ENCODE results near the gene ATP8A1. TPM values are rescaled to one million over a fixed set of nuclear protein-coding genes. Genes with fewer than 3 reads are reported as not detected.
"Not testable (repeated sequence)": the region's sequence is repeated elsewhere in the genome, so short reads cannot be mapped to it uniquely, and the experiment has no call there.

ATP8A1 gene
- total RNA-seq, 1 donor from 2014 or later: 32.3 TPM

DNA sequence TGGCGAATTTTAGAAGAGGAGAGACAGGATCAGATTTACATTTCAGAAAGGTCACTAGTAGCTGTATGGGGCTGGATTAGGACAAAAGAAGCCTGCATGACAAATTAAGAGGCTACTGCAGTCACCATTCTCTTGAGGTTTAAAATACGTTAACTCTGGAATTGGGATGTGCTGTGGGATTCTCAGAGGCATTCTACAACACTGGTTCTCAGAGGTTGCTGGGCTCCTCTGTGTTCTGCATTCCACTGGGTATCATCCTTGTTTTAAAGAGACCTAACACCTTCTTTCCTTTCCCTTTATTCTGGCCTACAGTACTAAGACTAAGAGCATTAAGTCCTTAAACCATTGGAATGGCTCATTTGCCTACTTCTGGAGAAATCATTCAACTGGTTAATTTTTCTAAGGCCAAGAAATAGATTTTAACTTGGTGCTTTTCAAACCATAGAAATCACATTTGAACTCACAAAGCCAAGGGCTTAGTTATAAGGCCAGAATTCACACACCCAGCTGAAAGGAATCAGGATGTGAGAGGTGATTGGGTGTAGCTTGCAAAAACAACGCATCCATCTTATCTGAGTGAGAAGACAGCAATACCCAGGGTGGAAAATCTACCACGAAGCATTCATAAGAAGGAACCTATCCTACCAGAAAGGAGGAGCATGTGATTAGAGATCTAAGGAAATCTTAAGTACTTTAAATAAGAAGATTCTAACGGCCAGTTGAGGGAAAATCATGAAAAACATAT, 143.0 kb downstream of the ATP8A1 start:
- DNase-seq (ENCODE audit: low read depth in 2 of 2): no peak

DNA sequence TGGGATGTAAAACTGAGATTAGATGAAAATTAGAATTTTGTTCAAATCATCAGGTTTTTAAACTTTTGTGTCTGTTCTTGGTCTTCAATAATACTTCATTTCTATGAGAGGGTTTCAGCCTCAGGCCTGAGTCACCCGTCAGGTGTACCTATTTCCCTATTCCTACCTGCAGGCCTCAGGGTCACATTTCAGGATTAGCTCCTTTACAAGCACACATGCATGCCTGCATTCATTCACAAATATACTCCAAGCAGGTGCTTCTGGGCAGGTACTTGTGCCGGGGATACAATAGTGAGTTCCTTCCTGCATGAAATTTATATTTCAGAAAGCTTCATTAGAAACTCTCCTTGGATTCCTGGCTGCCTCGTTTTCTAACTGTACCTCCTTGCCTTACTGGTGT, 144.7 kb downstream of the ATP8A1 start:
- no peak for DNase-seq (ENCODE audit: low read depth in 2 of 2)

DNA sequence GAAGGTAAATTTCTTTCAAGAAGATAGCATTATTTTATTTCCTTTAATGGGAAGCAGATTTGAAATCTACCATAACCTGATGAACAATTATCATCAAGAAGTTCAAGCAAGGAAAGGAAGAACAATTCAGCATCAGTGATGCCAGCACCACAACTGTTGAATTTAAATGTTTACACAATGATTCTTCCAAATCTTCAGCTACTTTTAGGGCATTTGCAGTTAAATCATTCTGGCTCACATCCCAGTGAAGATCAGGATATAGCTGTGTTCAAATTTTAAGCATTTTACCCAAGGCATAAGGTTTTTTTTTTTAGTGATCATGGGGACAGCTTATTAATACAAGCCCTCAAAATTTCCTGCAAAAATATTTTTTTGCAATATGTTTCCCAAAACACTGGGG, 146.7 kb downstream of the ATP8A1 start:
- no peak for DNase-seq (ENCODE audit: low read depth in 2 of 2)

DNA sequence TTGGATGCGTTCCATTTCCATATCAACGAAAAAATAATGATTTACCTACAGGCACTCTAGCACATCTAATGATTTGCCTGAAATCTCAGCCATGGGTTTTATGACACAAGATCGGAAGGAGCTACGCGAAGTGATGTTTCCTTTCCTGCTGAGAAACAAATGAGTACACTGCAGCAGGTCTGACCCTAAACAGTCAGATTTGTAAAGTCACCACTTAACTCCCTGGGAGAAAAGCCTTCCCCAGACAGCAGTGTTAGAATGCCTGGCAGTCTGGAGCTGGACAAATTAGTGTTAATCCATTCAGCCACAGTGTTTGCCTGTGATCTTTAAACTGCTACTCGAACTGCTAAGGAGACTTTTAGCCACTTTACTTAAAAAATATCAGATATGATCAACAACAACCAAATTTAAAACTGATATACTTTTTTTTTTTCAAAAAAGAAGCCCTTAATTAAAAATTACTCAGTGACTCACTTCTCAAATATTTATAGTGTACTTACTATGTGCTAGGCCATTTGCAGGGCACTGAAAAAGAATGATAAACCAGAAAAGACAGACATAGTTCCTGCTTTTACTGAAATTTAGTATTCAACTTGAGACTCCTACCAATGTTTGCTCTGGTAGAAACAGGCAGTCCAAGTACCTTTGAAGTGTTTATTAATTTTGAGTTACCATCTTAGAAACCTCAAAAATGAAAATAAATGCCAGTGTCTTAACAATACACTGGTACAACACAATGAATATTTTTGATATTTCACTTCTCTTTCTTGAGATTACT, 155.1 kb downstream of the ATP8A1 start:
- DNase-seq (ENCODE audit: low read depth in 2 of 2): no peak

DNA sequence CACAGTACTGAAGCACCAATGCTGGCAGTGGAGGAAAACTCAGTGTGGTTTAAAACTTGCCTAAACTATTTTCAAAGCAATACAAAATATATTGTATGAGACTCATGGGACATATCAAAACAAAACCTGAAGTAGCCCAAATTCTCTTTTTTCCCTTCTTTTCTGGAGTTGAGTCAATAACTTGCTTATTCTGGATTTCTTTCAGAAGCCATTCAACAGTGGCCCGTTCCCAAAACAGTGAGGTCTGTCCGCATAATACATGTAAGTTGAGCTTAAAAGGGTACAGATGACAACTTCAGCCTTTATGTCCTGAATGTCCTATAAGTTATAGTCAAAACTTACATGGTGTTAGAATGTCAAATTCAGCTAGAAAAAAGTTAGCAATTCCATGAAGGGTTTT, 158.9 kb downstream of the ATP8A1 start:
- DNase-seq (ENCODE audit: low read depth in 2 of 2): no peak

DNA sequence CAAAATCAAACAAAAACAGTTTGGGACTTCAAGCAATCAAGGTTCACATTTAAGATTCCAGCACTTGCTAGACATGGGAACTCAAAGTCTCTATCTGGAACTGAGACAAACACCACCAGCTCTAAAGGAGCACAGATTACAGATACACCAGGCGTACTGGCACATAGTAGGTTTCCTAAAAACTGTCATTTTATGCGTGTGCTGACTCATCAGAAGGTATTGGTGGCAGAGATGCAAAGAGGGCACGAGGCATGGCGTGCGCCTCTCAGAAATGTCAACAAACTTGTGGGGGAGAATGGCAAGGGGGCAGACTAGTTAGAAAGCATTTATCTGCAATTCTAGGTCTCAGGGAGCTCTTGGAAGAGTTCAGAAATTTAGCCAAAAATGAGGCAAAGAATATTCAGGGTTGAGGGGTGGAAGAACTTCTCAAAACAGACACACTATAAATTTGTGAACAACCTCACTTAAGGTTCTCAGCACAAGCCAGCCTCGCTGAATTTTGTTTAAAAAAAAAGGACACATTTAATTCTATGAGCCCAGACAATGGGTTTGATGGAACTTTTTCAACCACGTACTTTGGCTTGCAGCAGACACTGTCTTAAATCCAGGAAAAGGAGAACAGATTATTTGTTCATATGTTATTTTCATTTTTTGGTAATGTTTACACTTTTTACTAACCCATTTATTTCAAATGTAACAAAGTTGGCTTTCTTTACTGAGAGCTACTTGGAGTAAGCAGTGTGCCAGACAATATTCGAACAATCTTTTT, 159.6 kb downstream of the ATP8A1 start:
- DNase-seq (ENCODE audit: low read depth in 2 of 2): no peak

DNA sequence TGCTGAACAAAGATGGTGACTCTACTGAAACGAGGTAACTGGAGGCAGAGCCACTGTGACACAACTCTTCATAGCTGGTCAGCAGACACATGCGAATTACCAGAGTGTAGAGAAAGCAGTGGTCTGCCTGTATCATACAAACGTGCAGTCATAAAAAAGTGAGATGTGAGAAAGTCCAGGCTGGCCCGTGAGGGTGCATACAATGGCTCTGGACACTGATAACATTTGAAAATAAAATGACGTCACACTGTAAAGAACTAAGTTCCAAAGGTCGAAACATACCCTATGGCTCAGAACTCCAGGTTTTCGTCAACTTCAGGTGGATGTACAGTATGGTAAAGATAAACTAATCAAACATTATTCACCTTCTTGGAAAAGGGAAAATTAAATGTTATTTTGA, 163.9 kb downstream of the ATP8A1 start:
- no peak for DNase-seq (ENCODE audit: low read depth in 2 of 2)

DNA sequence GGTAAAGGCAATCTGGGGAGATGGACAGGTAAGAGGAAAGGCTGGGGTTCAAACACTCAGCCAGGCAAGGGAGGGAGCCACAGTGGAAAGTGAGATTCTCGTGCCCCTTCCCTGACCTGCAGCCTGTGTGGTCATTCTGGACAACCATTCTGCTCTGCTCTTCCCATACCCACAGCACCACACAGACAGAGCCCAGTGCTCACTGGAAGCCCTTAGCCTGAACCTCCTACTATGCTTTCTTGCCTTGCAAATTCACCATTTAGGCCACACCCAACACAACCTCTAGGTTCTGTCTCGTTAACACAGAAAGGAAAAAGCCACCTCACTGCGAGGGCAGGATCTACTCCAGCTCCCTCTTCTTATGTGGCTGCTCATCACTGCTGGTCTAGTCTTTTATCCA, 166.9 kb downstream of the ATP8A1 start:
- no peak for DNase-seq (ENCODE audit: low read depth in 2 of 2)

DNA sequence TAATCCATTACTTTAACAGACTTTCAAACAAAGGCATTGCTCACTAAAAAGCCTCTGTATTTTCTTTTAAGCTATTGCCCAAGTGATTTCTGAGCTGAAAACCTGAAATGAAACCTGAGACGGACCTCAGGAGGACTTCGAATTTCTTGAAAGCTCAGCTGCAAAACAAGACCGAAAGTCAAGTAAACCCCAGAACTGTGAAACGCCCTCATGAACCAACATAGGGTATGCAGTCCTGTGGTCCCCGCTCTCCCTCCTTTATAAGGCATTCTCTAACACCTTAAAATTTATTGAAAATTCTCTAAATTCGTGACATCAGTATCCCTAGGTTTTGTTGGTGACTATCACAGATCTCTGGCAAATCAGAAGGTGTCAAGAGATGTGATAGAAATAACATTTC, 167.8 kb downstream of the ATP8A1 start:
- no peak for DNase-seq (ENCODE audit: low read depth in 2 of 2)

DNA sequence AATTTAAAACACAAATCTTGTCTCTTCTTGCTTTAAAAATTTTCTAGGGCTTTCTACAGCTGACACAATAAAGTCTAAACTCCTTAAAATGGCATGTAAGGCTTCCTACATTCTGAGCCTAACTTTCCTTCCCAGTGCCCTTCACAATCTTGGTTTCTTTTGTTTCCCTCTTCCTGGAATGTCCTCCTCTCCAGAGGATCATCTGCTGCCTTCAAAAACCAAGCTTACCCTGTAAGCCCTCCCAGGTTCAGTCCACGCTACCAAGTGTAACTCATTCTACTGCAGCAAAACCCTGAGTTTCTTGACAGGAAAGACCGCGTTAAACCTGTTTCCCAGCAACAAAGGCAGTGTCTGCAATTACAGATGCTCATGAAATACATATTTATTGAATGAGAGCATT, 168.4 kb downstream of the ATP8A1 start:
- DNase-seq (ENCODE audit: low read depth in 2 of 2): no peak

DNA sequence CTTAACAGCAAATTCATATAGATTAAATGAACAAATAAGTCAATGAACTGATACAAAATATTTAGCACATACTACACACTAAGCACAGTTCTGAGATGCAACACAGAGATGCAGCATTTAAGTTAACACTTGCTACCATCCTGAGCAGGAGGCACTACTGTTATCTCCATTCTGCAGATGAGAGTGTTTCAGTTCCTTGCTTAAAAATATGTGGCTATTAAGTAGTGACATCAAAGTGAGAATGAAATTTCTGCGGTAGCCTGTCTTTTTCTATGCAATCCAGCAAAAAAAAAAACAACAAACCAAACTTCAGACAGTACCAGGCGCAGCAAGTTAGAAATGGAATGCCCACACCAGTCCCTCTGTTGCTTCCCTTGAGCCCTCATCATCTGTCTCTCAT, 168.8 kb downstream of the ATP8A1 start:
- DNase-seq (ENCODE audit: low read depth in 2 of 2): no peak

DNA sequence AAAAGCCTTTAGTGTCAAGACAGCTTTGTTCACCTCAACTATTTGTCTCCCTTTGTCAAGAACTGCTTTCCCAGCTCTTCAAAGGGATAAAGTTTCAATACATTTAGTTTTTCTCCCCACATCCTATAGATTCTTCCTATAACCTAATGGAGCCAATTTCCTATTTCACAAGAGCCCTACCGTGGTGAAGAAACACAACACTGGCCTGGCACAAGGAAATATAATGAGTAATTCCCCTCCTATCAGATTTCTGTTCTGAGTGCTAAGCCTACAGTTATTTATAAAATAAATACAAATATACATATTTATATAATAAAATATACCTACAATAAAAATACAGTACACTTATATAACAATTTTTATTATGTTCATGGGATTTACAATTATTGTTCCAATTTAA, 169.7 kb downstream of the ATP8A1 start:
- DNase-seq (ENCODE audit: low read depth in 2 of 2): no peak

DNA sequence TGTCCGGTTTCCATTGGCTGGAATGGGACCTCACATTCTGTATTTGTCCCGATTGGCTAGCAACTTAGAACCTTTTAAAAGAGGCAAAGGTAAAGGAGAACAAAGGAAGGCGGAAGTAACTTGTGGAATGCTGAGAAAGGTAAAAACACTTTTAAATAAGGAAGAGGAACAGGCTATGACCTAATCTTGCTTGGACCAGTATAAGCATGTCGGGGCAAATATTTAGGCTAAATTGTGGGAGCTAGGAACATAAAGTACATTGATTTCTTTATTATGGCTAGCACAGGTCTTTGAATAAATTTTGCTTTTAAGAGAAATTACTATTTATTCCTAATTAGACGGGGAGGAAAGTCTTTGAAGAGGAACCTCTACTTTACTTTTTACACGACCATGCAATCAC, 170.7 kb downstream of the ATP8A1 start:
- DNase-seq (ENCODE audit: low read depth in 2 of 2): not testable (repeated sequence)

DNA sequence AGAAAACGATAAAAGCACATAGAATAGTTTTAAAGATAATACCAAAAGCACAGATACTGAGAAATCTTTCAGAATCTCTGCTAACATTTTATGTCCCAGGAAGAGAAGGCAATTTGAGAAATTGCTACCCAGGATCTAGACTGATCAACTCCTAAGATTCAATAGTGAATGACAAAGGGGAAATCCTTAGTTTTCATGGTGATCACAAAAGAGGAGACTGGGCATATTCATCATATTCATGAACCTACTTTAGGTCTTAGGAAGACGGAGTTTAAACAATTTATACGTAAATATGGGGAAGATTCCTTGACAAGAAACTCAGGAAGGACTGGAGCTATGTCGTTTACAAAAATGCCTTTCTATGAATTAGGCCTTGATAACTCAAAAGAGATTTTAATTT, 172.3 kb downstream of the ATP8A1 start:
- no peak for DNase-seq (ENCODE audit: low read depth in 2 of 2)

DNA sequence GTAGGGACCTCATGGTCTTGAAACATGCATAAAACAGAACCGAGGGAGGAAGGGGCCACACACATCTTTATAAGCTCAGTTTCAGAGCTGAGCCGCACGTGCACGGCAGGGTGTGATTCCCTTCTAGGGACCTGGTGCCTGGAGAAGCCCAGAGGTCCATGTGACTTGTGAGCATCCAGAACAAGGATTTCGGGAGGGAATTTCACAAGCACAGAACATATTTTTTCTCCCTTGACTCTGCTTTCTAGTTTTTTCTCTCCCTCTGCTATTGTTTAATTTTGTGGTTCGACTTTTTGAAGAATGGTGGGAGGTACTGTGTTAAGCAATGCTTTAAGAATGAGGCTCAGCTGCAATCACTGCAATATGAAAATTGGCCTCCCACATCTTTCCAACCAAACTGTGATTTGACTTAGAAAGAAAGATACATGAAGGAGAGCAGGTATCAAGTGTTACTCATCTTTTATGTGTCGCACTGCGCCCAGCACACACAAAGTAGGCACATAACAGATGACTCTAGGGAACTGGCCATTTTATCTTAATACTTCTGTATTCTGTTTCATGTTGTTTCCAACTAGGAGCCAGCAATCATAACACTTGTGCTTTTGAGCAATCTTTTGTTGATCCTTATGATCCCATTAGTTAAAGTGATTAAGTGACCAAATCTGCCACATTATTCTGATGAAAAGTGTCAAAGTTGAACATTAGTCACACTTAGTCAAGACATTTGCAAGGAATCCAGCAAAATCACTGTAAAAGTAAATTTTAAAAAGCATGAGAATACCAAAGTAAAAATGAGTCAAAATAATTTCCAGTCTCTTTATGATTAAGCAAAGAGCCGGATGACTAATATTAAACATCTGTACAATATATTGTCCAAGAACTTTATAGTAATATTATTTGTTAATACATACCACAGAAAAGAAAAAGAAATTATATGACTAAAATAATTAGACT, 173.2 kb downstream of the ATP8A1 start:
- DNase-seq (ENCODE audit: low read depth in 2 of 2): no peak

DNA sequence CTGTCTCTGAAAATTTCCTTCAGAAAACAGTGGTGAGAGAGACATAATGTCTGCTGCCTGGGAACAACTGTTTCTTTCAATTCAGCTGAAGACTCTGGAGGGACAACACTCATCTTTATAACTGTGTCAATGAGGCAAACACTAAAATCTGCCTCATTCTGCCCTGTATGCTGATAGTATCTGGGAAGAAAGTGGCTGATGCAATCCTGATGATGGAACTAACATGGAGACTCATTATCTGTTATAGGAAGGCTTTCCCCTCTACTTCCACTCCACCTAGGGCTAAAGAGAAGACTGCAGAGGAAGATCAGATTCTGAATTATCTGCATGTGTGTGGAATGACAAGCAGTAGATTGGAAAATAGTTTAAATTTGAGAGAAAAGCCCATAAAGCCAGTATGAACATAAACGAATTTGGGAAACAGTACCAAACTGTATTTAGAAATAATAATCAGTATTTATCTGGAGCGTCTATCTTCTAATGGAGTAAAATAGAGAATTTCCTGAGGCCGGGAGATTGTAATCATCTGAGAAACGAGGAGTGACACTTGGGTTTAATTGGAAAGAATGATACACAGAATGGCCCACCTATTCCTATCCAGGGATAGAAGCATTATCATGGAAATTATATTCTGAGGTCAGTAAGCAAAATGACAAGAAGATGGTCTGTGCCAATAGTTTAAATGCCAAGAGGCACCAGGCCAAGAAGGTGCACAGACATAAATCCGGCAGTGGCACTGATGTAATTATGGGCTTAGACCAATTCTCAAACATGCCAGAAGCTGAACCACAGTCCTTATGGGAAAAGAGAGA, 174.2 kb downstream of the ATP8A1 start:
- no peak for DNase-seq (ENCODE audit: low read depth in 2 of 2)

DNA sequence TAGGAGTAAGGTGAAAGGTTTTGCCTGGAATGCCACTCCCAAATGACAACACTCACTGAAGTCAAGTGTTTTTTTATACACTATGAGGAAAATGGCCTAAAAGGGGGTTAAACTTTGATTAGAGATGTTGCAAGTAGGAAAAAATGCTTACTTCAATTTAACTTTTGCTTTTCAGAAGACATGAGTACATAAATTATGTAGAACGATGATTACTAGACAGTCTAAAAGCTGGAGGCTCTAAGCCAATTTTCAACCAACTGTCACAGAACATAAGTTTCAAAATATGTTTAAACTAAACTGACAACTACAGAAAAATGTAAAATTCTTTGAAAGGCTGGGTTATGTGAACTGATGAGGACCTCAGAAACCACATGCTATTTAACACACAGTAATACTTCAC, 176.2 kb downstream of the ATP8A1 start:
- no peak for DNase-seq (ENCODE audit: low read depth in 2 of 2)

DNA sequence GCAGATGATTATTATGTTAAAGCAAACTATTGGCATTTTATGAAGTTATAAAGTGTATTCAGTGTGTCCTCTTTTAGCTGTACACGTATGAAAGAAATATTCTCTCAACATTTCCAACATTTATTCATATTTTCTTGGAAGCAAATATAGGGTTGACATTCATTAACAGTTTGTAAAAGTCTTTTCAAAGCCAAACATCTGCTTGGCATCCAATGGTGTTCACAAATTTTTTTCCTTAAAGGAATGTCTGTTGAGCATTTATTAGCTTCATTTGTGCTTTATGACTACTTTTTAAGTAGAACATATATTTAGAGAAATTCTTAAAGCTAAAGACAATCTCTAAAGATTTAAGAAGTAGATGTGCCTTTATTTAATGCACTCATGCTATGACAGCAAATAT, 176.6 kb downstream of the ATP8A1 start:
- no peak for DNase-seq (ENCODE audit: low read depth in 2 of 2)

DNA sequence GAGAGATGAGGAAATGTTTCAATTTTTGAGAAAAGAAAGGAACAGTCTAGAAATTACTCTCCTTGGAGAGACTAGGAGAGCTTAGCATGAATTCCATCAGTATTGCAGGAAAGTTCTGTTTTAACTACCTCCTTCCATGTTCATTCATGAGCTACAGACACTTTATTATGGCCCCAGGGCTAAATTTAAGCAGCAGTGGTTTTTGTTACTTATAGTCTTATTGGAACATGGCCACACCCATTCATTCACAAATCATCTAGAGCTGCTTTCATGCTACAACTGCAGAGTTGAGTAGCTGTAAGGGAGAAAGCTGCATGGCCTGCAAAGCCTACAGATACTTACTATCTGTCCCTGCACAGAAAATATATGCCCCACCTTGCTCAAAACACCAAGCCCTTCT, 178.0 kb downstream of the ATP8A1 start:
- DNase-seq (ENCODE audit: low read depth in 2 of 2): no peak

DNA sequence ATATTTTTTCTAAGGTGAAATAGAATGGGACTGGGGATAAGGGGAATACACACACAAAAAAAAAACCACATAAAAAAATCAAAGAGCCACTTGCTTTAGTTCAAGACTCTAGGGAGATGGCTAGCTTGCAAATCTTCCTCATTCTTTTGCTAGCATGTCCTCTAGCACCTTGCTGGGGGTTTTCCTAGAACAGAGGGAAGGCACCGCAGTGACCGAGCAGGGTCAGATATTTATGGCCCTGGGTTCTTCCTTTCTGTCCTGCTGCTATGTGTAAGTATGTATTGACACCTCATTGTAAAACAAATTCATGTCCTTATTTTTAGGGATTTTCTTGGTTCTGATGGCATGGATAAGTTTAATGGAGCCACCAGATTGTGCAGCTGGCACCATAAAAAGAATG, 178.4 kb downstream of the ATP8A1 start:
- DNase-seq (ENCODE audit: low read depth in 2 of 2): no peak

All from lung microvascular endothelial cell (primary cell).